Measurements from ENCODE around the gene PRPSAP2.
"Not testable (repeated sequence)": the region's sequence is repeated elsewhere in the genome, so short reads cannot be mapped to it uniquely, and the experiment has no call there.

The PRPSAP2 gene

GRCh38 chr17:18944646-18945045 lies 86.7 kb downstream of the PRPSAP2 start:
- DNase-seq (ENCODE audit: low read depth): no peak

GRCh38 chr17:18946536-18946935 lies 88.6 kb downstream of the PRPSAP2 start:
- DNase-seq (ENCODE audit: low read depth): no peak

- DNase-seq (ENCODE audit: low read depth): no peak
Measured at GRCh38 chr17:18947866-18948265, 89.9 kb downstream of the PRPSAP2 start.

- no peak for DNase-seq (ENCODE audit: low read depth)
Measured at GRCh38 chr17:18948476-18949006, 90.6 kb downstream of the PRPSAP2 start.

- DNase-seq (ENCODE audit: low read depth): no peak
Measured at GRCh38 chr17:18949566-18949965, 91.6 kb downstream of the PRPSAP2 start.

- DNase-seq (ENCODE audit: low read depth): no peak
Measured at GRCh38 chr17:18950346-18950745, 92.4 kb downstream of the PRPSAP2 start.

- DNase-seq (ENCODE audit: low read depth): no peak
Measured at GRCh38 chr17:18950944-18951905, 93.3 kb downstream of the PRPSAP2 start.

- no peak for DNase-seq (ENCODE audit: low read depth)
Measured at GRCh38 chr17:18951941-18952842, 94.3 kb downstream of the PRPSAP2 start, which contains the start of gene SLC5A10. Gene SLC5A10 (plus strand): TSS chr17:18952165. CDS start chr17:18952206, 41 bp downstream.

GRCh38 chr17:18953231-18953728 lies 95.3 kb downstream of the PRPSAP2 start:
- DNase-seq (ENCODE audit: low read depth): no peak

GRCh38 chr17:18954321-18954720 lies 96.4 kb downstream of the PRPSAP2 start:
- no peak for DNase-seq (ENCODE audit: low read depth)

- DNase-seq (ENCODE audit: low read depth): no peak
Measured at GRCh38 chr17:18955009-18955408, 97.1 kb downstream of the PRPSAP2 start.

GRCh38 chr17:18956021-18956420 lies 98.1 kb downstream of the PRPSAP2 start:
- DNase-seq (ENCODE audit: low read depth): not testable (repeated sequence)

GRCh38 chr17:18956581-18956980 lies 98.7 kb downstream of the PRPSAP2 start:
- no peak for DNase-seq (ENCODE audit: low read depth)

- DNase-seq (ENCODE audit: low read depth): no peak
Measured at GRCh38 chr17:18957831-18958230, 99.9 kb downstream of the PRPSAP2 start.

- no peak for DNase-seq (ENCODE audit: low read depth)
Measured at GRCh38 chr17:18958611-18959010, 100.7 kb downstream of the PRPSAP2 start.

- no peak for DNase-seq (ENCODE audit: low read depth)
Measured at GRCh38 chr17:18959071-18959844, 101.3 kb downstream of the PRPSAP2 start.

GRCh38 chr17:18959845-18960240 lies 101.9 kb downstream of the PRPSAP2 start:
- DNase-seq (ENCODE audit: low read depth): no peak

- no peak for DNase-seq (ENCODE audit: low read depth)
Measured at GRCh38 chr17:18960241-18960665, 102.3 kb downstream of the PRPSAP2 start.

GRCh38 chr17:18960803-18961511 lies 103.0 kb downstream of the PRPSAP2 start:
- peak; percentile 69 for DNase-seq (ENCODE audit: low read depth)

GRCh38 chr17:18961634-18962493 lies 103.9 kb downstream of the PRPSAP2 start:
- no peak for DNase-seq (ENCODE audit: low read depth)

Data from stimulated activated CD8-positive, alpha-beta memory T cell treated with anti-CD3 and anti-CD28 coated beads, Interleukin-7, amount 100 ng/mL, for 24 hours (primary cell).